Activated CD4-positive, alpha-beta T cell treated with anti-CD3 and anti-CD28 coated beads for 4 hours (primary cell): ENCODE data around the gene GPR152.

ENCODE experiments used
- DNase-seq, 2 donors: peaks; one replicate each; pipeline ENCODE4 v3.0.0-alpha.2; 2020

GPR152 gene

DNA sequence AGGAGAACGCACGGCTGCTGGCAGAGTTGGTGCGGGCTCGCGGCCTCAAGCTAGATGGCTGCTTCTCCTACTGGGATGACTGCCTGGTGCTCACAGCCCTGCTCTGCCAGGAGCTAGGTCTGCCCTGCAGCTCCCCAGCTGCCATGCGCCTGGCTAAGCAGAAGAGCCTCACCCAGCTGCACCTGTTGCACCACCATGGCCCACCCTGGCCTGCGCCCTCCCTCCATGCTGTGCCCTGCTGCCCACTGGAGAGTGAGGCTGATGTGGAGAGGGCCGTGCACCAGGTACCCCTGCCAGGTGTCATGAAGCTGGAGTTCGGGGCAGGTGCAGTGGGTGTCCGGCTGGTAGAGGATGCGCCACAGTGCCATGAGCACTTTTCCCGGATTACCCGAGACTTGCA lies 29.1 kb downstream of the GPR152 start:
- DNase-seq, result no peak

DNA sequence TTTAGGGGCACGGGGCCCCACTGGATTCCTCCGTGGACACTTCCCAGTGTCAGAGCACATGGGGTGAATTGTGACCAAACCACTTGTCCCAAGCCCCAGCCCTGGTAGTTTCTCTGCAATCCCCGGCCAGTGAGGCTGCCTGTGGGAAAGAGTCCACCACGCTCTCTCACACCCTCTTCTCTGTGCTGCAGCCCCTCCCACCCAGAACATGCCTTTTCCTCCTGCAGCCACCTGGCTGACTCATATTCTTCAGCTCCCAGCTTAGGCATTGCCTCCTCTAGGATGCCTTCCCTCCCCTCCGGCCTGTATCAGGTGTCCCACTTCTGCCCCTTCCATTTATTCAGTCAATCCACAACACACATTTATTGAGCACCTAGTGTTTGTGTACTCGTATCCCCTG lies 29.6 kb downstream of the GPR152 start:
- DNase-seq, result no peak

- no peak for DNase-seq
Observed at GRCh38 chr11:67421430-67422031, 31.0 kb downstream of the GPR152 start.

DNA sequence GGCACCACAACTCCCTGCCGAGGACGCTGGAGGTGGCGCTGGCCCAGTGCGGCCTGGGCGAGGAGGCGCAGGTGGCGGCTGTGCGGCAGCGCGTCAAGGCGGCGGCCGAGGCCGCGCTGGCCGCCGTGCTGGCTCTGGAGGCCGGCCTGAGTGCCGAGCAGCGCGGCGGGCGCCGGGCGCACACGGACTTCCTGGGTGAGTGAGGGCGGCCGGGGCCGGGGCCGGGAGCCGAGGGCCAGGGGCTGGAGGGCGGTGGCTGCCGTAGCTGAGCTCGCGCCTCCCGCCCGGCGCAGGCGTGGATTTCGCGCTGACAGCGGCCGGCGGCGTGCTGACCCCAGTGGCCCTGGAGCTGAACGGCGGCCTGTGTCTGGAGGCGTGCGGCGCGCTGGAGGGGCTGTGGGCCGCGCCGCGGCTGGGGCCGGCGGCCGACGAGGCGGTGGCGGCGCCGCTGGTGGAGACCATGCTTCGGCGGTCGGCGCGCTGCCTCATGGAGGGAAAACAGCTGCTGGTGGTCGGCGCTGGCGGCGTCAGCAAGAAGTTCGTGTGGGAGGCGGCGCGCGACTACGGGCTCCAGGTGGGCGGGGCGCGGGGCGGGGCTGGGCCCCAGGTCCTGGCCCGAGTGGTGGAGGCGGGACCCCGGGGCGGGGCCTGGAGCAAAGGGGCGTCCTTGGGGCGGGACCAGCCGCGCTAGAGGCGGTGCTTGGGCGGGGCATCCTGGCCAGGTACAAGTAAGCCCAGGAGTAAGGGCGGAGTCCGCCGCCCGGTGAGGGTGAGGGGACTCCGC lies 31.7 kb downstream of the GPR152 start:
- peak; percentile 98 for DNase-seq

GRCh38 chr11:67420147-67420645 lies 32.3 kb downstream of the GPR152 start:
- DNase-seq, result peak in 1 of 2 donors; percentile 40

DNA sequence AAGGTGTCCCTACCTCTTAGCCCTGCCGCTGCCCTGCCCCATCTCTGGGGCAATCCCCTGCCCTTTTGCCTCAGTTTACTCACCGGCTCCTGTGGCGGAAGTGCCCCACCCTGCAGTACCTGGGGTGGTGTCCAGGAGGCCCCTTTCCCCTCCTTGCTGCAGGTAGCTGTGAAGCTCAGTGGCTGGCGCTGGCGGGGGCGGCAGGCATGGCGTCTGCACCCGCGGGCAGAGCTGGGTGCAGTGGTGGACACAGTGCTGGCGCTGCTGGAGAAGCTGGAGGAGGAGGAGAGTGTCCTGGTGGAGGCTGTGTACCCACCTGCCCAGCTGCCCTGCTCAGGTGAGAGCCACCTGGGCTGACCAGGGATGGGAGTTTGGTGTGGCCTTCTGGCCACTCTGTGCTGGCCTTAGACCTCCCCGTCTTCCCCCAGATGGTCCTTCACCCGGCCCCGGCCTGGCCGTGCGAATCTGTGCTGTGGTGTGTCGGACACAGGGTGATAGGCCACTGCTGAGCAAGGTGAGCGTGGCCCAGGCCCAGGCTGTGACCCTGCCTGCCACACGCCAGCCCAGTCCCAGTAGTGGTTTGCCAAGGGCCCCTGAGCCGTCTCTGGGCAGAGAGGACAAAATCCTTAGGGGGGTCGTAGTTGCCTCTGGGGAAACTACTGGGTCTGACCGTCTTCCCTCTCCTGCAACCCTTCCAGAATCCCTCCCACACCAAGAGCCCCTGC lies 33.0 kb downstream of the GPR152 start:
- peak in 1 of 2 donors; percentile 13 for DNase-seq

DNA sequence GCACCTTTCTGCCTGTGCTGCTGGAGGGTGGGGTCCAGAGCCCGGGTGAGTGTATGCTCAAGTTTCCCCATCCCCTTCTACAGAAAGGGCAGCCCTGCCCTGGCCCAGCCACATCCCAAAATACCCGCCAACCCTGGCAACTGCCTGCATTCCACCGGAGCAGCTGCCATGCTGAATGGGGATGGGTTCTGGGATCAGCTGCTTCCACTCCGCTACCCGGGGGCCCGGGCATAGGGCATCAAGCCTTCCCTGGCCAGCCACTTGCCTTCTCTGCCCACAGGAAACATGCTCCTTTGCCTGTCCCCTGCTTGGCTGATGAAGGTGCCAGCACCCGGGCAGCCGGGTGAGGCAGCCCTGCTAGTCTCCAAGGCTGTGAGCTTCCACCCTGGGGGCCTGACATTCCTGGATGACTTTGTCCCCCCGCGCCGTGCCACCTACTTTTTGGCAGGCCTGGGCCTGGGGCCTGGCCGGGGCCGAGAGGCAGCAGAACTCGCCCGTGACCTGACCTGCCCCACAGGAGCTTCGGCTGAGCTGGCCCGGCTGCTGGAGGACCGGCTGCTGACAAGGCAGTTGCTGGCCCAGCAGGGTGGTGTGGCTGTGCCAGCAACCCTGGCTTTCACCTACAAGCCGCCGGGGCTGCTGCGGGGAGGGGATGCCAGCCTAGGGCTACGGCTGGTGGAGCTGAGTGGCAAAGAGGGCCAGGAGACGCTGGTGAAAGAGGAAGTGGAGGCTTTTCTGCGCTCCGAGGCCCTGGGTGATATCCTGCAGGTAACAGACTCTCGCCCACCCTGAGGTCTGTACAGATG lies 33.9 kb downstream of the GPR152 start:
- DNase-seq, result peak in 1 of 2 donors; percentile 36

GRCh38 chr11:67417425-67417824 lies 35.1 kb downstream of the GPR152 start:
- no peak for DNase-seq

DNA sequence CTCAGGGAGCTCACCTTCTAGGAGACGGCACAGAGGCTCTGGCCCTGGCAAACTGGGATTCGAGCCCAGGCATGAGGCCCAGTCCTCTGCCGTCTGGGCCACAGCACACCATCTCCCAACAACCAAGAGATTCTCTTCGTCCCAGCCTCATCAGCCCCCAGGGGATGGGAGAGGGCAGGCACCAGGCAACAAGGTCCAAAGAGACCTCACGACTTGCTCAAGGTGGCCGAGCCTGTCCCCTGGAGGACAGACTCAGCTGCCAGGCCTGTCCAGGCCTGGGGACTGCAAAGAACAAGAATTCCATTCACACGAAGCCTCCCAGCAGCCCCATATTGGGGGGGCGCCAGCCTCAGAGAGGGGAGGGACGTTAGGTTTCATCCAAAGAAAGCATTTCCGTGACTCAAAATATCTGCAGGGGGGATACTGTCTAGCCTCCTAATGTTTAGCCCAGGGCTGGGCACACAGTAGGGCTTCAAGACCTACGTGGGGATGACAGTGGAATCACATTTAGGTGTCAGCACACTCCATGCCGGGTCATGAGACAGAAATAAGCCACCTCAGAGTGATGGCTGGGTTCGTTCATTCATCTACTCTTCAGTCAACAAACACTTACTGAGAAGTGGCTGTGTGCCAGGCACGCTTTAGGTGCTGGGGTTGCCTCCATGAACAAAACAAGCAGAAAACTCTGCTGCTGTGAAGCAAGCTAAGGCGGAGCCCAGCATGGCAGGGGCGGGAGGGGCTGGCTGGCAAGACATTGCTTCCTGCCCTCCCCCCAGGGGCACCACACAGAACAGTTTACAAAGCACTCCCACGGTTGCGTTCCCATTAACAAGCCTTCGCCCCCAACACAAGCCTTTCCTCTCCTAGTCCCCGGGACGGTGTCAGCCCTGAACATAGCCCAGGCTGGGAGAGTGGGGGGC lies 35.9 kb downstream of the GPR152 start:
- peak; percentile 74 to 80 for DNase-seq

- DNase-seq, result no peak
Observed at GRCh38 chr11:67415501-67416304, 36.8 kb downstream of the GPR152 start, which contains the start of gene CARNS1. TSS of gene CARNS1 (plus strand) at chr11:67415678. CDS start at chr11:67416200, 522 bp downstream.

DNA sequence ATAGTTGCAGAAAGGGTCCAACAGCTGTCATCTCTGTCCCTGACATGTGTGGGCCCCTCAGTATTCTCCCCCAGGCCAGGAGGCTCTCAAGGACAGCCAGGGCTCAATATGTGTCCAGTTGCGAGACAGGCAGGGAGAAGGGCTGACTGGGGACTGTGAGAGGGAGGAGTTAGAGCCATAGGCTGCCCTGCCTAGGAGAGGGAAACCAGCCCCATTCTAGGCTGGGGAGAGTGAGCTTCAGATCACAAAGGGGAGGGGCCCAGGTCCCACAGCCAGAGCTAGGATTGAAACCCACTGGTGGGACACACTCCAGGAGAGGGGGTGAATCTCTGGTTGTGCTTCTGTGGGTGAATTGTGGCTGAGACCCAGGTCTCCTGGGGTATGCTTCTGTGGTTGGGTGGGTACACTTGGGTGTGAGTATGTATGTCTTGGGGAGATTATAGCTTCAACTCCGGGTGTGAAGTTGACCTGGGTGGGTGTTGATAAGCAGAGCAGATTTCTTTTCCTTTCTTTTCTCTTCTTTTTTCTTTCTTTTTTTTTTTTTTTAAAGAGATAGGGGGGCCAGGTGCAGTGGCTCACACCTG lies 39.2 kb downstream of the GPR152 start:
- DNase-seq, result no peak

DNA sequence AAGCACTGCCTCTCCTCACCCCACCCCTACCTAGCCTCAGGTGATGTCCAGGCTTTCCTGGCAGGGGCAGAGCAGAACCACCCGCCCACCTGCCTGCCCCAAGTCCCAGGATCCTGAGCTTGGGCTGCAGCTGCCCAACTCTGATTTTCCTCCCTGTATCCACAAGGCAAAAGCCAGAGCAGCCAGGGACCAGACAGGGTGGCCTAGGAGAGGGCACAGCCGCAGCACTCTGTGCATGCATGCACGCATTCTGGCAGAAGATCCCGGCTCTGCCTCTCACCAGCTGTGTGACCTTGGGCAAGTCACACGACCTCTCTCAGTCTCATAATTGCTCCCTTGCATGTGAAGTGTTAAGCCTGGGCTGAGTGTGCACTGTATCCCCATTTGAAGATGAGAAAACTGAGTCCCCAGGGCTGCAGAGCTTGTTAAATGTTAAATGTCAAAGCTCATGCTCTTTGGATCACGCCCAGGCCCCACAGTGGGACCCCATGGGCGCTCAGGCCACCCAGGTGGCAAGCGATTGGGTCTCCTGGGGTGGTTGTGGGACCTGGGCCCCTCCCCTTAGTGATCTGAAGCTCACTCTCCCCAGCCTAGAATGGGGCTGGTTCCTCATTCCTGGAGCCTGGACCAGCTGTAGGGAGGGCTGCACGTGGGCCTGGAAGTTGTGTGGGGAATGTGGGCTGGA lies 39.9 kb downstream of the GPR152 start:
- DNase-seq, result no peak

DNA sequence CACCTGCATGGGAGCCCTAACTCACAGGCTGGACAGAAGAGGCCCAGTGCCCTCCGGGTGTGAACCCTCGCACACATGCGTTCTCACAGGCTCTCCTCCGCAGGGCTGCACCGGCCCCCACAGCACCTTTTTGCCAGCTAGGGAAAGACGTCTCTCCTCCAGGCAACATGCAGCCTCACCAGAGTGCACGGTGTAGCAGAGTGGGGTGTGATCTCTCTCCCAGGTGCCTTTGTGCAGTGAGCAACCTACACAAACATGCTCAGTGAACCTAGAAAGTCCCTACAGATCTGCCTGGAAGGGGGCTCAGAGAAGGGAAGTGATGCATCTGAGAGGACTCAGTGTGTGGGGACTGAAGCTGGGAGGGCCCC lies 40.8 kb downstream of the GPR152 start:
- DNase-seq, result no peak

DNA sequence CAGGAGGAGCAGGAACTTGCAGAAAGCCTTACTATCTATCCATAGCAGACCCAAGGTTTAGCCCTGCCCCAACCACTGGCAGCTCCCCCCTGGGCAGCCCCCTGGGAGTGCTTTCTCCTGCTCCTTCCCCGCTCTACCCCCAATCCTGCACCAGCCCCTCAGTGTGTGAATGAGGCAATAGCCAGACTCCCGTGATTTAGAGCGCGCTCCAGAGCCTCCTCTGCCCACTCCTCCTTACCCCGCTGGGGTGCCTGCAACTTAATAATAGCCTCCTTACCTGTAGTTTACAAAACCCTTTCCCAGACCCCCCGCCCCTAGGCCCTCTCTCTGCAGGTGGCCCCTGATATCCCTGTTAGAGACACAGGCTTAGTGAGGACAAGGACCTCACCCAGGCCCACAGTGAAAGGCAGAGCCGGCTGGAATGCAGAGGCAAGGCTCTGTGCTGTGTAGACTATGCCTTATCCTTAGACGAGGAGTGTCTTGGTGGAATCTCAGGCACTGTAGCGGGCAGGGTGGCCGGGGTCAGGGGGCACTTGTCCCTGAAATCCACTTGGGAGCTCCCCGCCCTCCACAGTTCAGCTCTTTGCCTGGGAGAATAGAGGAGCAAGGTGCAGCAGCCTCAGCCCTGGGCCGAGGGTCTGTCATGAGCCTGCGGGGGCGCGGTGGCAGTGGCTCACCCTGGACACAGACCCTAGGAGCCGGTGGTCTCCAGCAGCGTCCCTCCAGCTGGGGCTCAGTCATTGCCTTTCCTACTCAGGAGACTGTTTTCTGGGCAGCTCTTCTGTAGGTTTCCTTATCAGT lies 41.3 kb downstream of the GPR152 start:
- no peak for DNase-seq

GRCh38 chr11:67410369-67410831 lies 42.1 kb downstream of the GPR152 start:
- DNase-seq, result no peak

GRCh38 chr11:67409781-67410368 lies 42.7 kb downstream of the GPR152 start:
- no peak for DNase-seq

DNA sequence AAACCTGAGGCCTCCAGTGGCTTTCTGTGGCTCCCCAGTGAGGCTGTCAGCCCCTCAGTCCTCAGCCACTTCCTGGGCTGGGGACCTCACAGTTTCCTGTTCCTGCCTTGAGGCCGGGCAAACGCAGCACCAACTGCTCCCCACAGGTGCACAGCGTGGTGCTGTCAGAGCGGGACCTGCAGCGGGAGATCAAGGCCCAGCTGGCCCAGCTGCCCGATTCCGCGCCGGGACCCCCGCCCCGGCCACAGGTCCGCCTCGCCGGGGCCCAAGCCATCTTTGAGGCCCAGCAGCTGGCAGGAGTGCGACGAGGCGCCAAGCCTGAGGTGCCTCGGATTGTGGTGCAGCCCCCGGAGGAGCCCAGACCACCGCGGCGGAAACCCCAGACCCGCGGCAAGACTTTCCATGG lies 43.3 kb downstream of the GPR152 start:
- DNase-seq, result peak in 1 of 2 donors; percentile 56
